Skeletal muscle cell (primary cell): ENCODE results near the gene NUCB1.
"Not testable (repeated sequence)": the region's sequence is repeated elsewhere in the genome, so short reads cannot be mapped to it uniquely, and the experiment has no call there.

Source experiments
- DNase-seq: peaks from one replicate; pipeline ENCODE4 v3.0.0-alpha.2; 2010; ENCODE audit warnings: low read depth
- H3K4me3 ChIP-seq: 2 replicates; pipeline ENCODE4 v1.5.1; 2011; ENCODE audit warnings: low read depth, mild to moderate bottlenecking, control low read depth, low read length, moderate library complexity

Gene NUCB1

DNA sequence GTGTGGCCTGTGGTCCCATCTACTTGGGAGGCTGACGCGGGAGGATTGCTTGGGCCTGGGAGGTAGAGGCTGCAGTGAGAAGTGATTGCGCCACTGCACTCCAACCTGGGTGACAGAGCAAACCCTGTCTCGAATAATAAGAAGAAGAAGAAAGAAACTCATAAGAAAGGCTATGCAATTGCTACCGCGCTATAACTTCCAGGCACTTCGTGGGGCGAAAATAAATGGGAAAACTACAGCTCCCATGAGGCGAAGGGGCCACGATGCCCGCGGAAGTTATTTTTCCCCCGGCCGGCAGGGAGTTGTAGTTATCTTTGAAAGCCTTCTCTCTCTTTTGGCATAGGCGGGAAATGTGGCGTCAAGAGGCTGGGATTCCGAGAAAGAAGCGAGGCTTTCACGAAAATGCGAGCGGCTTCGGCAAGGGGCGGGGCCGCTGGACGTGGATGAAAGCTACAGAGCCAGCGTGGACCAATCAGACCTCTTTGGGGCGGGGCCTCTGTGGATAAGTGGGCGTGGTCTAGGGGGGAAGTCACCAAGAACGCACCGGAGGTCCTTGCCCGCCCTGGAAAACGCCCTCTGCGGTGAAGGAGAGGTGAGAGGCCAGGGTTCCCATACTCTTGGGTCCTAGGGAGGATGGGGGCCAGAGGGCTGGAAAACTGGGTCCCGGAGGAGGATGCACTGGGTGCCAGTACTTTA is at the start of gene NUCB1:
TSS of gene NUCB1 (plus strand) at position 532 of the 696 bp plus-strand sequence. CDS start 485 bp downstream, outside the sequence.
- peak within 1 kb of the TSS; percentile 98 for H3K4me3 ChIP-seq
- DNase-seq, result peak; percentile 92

GRCh38 chr19:48852292-48852691 is 47.8 kb upstream of the NUCB1 start:
- H3K4me3 ChIP-seq, result no peak overlapping the region
- DNase-seq, result no peak

DNA sequence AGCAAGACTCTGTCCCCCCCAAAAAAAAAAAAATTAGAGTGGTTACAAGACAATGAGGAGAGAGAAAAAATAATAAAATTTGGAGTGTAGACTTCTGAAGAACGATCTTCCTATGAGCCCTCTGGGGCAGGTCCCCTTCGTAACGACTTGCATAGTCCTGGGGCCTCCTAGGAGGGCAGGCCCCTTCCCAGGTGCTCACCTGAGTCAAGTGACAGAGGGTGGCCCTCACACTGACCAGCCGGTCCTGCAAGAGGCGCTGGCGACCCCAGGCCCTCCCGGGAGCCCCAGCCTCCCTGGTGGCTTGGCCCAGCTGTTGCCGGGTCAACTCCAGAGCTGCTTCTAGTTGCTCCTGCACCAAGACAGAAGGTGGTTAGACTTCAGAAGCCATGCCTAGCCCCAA is 46.6 kb upstream of the NUCB1 start:
- no peak overlapping the region for H3K4me3 ChIP-seq
- DNase-seq, result no peak

DNA sequence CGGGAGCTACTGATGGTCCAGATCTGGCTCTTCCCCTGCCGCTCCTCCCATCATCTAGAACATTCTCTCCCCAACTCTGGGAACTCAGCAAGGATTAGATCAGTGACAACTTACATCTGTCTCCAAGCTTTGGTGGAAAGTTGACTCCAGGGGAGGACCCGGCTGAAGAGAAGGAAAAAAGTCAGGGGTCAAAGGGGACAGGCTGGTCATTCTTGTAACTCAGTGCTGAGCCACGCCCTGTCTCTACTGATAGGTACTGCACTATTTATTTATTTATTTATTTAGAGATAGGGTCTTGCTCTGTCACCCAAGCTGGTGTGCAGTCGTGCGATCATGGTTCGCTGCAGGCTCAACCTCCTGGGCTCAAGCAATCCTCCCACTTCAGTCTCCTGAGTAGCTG is 46.0 kb upstream of the NUCB1 start:
- H3K4me3 ChIP-seq, result no peak overlapping the region
- no peak for DNase-seq

DNA sequence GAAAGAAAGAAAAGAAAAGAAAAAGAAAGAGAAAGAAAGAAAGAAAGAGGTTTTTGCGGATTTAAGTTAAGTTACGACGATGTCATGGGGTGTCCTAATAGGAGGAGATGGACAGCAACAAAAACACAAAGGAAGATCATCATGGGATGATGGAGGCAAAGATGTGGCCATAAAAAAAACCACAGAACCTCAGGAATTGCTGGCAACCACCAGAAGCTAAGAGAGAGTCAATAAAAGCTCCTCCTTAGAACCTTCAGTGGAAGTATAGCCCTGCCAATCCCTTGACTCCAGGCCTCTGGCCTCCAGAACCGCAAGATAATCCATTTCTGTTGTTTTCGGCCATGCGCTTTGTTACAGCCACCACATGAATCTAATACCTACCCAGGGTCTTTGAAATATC is 43.2 kb upstream of the NUCB1 start:
- no peak overlapping the region for H3K4me3 ChIP-seq
- no peak for DNase-seq

- H3K4me3 ChIP-seq, result no peak overlapping the region
- DNase-seq, result no peak
Observed at GRCh38 chr19:48858984-48859710, 41.0 kb upstream of the NUCB1 start.

GRCh38 chr19:48859711-48860572 is 40.2 kb upstream of the NUCB1 start:
- no peak for DNase-seq
- H3K4me3 ChIP-seq, result no peak overlapping the region

DNA sequence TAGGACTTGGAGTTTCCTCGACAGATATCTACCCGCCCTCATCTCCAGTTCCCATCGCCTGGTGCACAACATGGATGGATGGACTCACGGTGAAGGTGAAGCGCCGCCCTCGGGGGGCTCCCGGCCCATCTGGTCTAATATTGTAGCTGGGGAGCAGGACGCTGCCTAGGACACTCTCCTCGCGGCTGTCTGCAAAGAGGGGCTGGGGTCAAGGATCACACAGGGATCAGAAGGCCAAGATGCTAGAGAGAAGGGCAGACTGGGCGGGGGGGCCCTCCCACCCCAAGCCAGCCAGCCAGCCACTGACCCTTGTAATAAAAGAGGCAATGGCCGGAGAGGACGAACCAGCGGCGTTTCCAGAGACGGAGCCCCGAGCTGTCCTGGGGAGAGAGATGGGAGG is 38.8 kb upstream of the NUCB1 start:
- DNase-seq, result no peak
- no peak overlapping the region for H3K4me3 ChIP-seq

DNA sequence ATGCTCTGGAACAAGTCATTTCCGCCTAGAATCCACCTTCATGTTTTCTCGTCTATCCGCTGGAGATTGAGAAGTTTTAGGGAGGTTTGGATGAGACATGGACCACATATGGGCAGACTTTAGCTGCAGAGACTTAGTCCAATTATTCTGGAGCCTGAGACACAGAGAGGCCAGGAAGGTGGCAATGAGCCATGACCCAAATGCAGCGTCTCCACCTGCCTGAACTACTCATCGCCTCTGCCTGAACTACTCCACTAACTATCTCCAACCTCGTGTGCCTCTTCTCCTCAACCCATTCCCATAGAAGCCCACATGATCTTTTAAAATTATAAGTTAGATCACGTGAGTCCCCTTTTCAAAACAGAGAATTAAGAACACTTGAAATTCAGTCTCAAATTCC is 37.3 kb upstream of the NUCB1 start:
- DNase-seq, result no peak
- no peak overlapping the region for H3K4me3 ChIP-seq

DNA sequence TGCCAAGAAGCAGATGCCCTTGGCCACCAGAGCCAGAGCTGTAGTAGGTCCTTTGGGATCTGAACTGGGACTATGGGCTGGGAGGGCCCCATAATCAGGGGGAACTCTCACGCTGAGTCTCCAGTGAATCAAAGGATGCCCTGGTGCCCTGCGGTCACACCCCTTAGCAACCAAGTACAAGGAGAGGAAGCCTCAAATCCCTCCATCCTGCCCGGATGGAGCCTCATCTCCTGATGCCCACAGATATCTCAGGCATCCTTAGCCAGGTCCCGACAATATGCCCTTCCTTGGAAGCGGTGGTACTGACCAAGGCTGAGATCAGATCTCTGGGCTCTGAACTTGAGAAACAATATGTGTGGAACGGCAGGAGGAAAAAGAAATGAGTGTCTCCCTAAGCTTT is 33.4 kb upstream of the NUCB1 start:
- H3K4me3 ChIP-seq, result peak overlapping the region; percentile 60
- DNase-seq, result no peak

DNA sequence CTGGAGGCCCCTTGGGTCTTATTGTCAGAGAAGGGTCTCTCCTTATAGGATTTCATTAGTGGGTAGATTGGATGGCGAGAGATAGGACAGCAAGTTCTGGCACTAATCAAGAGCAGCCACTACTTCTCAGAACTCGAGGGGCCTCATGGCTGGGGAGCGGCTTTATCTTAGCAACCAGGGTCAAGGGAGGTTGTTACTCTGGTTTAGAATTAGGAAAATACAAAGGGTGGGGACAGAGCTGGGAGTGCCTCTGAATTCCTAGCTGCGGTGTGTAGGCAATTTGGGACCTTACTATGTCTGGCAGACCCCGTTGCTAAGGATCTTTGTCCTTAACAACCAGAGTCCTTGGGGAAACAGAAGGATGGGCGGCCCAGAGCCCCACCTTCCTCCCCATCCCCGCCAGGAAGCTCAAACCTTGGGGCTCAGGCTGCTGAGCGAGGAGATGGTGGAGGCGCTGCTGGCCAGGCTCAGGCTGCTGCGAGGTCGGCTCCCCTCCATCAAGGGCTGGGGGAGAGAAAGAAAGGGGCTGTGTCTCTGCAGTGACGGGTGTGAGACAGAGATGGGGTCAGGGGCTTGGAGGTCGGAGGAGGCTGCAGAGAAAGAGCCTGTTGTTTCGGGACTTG is 32.9 kb upstream of the NUCB1 start:
- peak overlapping the region; percentile 60 for H3K4me3 ChIP-seq
- DNase-seq, result no peak

- H3K4me3 ChIP-seq, result peak overlapping the region; percentile 60
- no peak for DNase-seq
Observed at GRCh38 chr19:48867746-48868113, 32.4 kb upstream of the NUCB1 start.

GRCh38 chr19:48868114-48868886 is 31.8 kb upstream of the NUCB1 start, which contains the start of gene PLEKHA4:
PLEKHA4 (minus strand) TSS chr19:48868617; CDS start chr19:48867620, 997 bp downstream.
- DNase-seq, result no peak
- H3K4me3 ChIP-seq, result peak within 1 kb of the TSS; percentile 60

DNA sequence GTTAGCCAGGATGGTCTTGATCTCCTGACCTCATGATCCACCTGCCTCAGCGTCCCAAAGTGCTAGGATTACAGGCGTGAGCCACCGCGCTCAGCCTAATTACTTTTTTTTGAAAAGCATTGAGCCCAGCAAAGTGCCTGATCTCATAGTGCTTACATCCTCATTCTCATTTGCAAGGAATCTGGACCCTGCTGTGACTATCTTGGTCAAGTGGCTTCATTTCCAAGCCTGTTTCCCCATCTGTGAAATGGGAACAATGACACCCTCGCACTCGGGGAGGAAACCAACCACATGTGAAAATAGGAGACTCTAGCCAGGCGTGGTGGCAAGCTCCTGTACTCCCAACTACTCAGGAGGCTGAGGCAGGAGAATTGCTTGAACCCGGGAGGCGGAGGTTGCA is 30.1 kb upstream of the NUCB1 start:
- DNase-seq, result no peak
- H3K4me3 ChIP-seq, result no peak overlapping the region

- DNase-seq, H3K4me3 ChIP-seq: not testable (repeated sequence)
Observed at GRCh38 chr19:48871471-48872181, 28.5 kb upstream of the NUCB1 start.

DNA sequence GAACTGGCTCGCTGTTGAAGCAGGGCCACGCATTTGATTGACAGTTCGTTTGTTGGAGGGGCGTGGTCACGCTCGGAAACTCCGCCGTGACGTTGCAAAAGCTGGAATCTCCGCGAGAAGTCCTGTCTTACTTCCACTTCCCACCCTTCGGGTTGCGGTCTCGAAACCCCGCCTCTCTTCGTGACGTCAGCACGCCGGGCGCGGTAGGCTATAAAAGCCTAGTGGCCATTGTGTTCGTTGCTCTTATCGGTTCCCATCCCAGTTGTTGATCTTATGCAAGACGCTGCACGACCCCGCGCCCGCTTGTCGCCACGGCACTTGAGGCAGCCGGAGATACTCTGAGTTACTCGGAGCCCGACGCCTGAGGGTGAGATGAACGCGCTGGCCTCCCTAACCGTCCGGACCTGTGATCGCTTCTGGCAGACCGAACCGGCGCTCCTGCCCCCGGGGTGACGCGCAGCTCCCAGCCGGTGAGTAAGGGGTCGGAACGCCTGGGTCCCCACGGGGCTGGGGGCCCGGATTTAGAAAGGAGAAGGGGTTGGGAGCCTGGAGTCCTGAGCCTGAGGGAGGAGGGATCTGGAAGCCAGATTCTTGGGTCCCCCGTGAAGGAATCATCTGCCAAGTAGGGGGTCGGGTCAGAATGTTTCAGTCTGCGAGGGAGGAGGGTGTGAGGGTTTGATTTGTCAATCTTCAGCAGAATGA is 27.8 kb upstream of the NUCB1 start, which contains the start of gene PPP1R15A:
TSS of gene PPP1R15A (plus strand) at position 240 of the 702 bp plus-strand sequence. CDS start 813 bp downstream, outside the sequence.
- peak within 1 kb of the TSS; percentile 100 for H3K4me3 ChIP-seq
- DNase-seq, result peak; percentile 89

GRCh38 chr19:48872884-48873475 is 27.1 kb upstream of the NUCB1 start:
- peak; percentile 67 for DNase-seq
- H3K4me3 ChIP-seq, result peak overlapping the region; percentile 100
